Fibroblast of lung (primary cell): Measurements from ENCODE around the gene KMT2A. TPM values are rescaled to one million over a fixed set of nuclear protein-coding genes. Genes with fewer than 3 reads are reported as not detected.
A peak's percentile ranks its signal among the peaks of the same experiment; 100 is the strongest.

Experiments used
- DNase-seq, 2 donors: peaks; one replicate each; pipeline versions ENCODE4 v3.0.0 to v3.0.0-alpha.2; 2010; ENCODE audit warnings: low read depth in 2 of 2
- H2AFZ ChIP-seq: 2 replicates; pipeline ENCODE4 v1.5.1; 2012; ENCODE audit warnings: low read length, control low read depth, inconsistent platforms
- H3K27ac ChIP-seq: 2 replicates; pipeline ENCODE4 v1.5.1; 2011; ENCODE audit warnings: low read length, control low read depth; ENCODE audit not compliant: insufficient read depth
- H3K27me3 ChIP-seq: 2 replicates; pipeline ENCODE4 v1.5.1; 2011; ENCODE audit warnings: mild to moderate bottlenecking, low read length; ENCODE audit not compliant: control insufficient read depth, insufficient read depth
- H3K36me3 ChIP-seq: 2 replicates; pipeline ENCODE4 v1.5.1; 2011; ENCODE audit warnings: low read length; ENCODE audit not compliant: control insufficient read depth, insufficient read depth
- H3K4me1 ChIP-seq: 2 replicates; pipeline ENCODE4 v1.5.1; 2011; ENCODE audit warnings: low read length; ENCODE audit not compliant: control insufficient read depth, insufficient read depth; ENCODE audit errors: extremely low read depth
- H3K4me2 ChIP-seq: 2 replicates; pipeline ENCODE4 v1.5.1; 2011; ENCODE audit warnings: low read length, control low read depth; ENCODE audit not compliant: insufficient read depth; ENCODE audit errors: extremely low read depth
- H3K4me3 ChIP-seq, 4 experiments: fragments of 200-600 bp in 1 of 4; sonication (generic) in 1 of 4; replicated peaks in 1 of 4; 2 replicates each; pipeline ENCODE4 v1.5.1; 2011 to 2016; ENCODE audit warnings: low read length in 4 of 4, low read depth in 3 of 4, mild to moderate bottlenecking in 3 of 4, control low read depth in 2 of 4, inconsistent platforms in 1 of 4, mixed read lengths in 1 of 4; ENCODE audit not compliant: insufficient read depth in 1 of 4; ENCODE audit errors: control extremely low read depth in 1 of 4
- H3K79me2 ChIP-seq: 2 replicates; pipeline ENCODE4 v1.5.1; 2012; ENCODE audit warnings: mild to moderate bottlenecking, low read length, inconsistent platforms; ENCODE audit not compliant: control insufficient read depth, insufficient read depth
- H3K9ac ChIP-seq: 2 replicates; pipeline ENCODE4 v1.5.1; 2011; ENCODE audit warnings: mild to moderate bottlenecking, low read length, control low read depth; ENCODE audit not compliant: insufficient read depth
- H3K9me3 ChIP-seq: 2 replicates; pipeline ENCODE4 v1.5.1; 2012; ENCODE audit warnings: low read depth, low read length; ENCODE audit not compliant: control insufficient read depth, insufficient read depth
- H4K20me1 ChIP-seq: 2 replicates; pipeline ENCODE4 v1.5.1; 2011; ENCODE audit warnings: low read length; ENCODE audit not compliant: control insufficient read depth, insufficient read depth; ENCODE audit errors: extremely low read depth
- CTCF ChIP-seq, 2 donors: IDR thresholded peaks in 1 of 2; conservative IDR thresholded peaks in 1 of 2; 1 replicate in 1 of 2; 2 replicates in 1 of 2; pipeline ENCODE4 v1.5.1; 2011 to 2012; ENCODE audit warnings: low read length in 2 of 2, control low read depth in 1 of 2, inconsistent platforms in 1 of 2, low read depth in 1 of 2, mild to moderate bottlenecking in 1 of 2
- EZH2 ChIP-seq: IDR thresholded peaks from 2 replicates; pipeline ENCODE4 v1.5.1; 2012; ENCODE audit warnings: low read length, control low read depth, mild to moderate bottlenecking; ENCODE audit errors: missing control alignments
- polyA plus RNA-seq, 2 donors: library from polyadenylated mRNA; depleted of rRNA in 1 of 2; stranded (reverse) in 1 of 2; unstranded in 1 of 2; fragments of >200 nt; gene quantifications; 2 replicates each; pipeline ENCODE4 v1.2.1, GENCODE V29; 2011 to 2012; ENCODE audit warnings: missing spikeins in 1 of 2
- total RNA-seq: library from RNA; depleted of rRNA; stranded (reverse); fragments of >200 nt; gene quantifications from 2 replicates; pipeline ENCODE4 v1.2.1, GENCODE V29; 2014

Gene KMT2A
- total and polyA plus RNA-seq, 2 donors (not counting 1 experiment from before 2014, with no cell fraction given): 17.1 to 33.4 TPM

- Histone ChIP-seq H3K27ac (no peak overlapping the region), H3K27me3 (no peaks in the 10 kb centered on the region), H3K4me2 (no peak overlapping the region), H4K20me1 (no peaks in the 10 kb centered on the region), H2AFZ (no peak overlapping the region), H3K9me3 (no peaks in the 10 kb centered on the region), H3K4me3 (no peak overlapping the region), H3K9ac (no peak overlapping the region), H3K36me3 (peaks cover 18% of the 10 kb centered on the region), H3K79me2 (no peaks in the 10 kb centered on the region), H3K4me1 (no peaks in the 10 kb centered on the region)
- DNase-seq: no peak
- TF ChIP-seq EZH2 (no peak), CTCF (conservative IDR thresholded peaks at IDR 0.05 in 1 of 2, IDR thresholded peaks at IDR 0.05 in 1 of 2; ENCODE audit: low read depth in 1 of 2, low read length in 2 of 2) (no peak)
These were observed 54.7 kb downstream of the KMT2A start for GRCh38 chr11:118491041-118491440.

- Histone ChIP-seq H3K4me3 (no peak overlapping the region), H3K9me3 (no peaks in the 10 kb centered on the region), H2AFZ (no peak overlapping the region), H3K4me2 (no peak overlapping the region), H4K20me1 (no peaks in the 10 kb centered on the region), H3K79me2 (no peaks in the 10 kb centered on the region), H3K36me3 (peaks cover 25% of the 10 kb centered on the region), H3K9ac (no peak overlapping the region), H3K27me3 (no peaks in the 10 kb centered on the region), H3K4me1 (no peaks in the 10 kb centered on the region), H3K27ac (no peak overlapping the region)
- TF ChIP-seq CTCF (conservative IDR thresholded peaks at IDR 0.05 in 1 of 2, IDR thresholded peaks at IDR 0.05 in 1 of 2; ENCODE audit: low read depth in 1 of 2, low read length in 2 of 2): no peak
- no peak for TF ChIP-seq EZH2
- DNase-seq: peak; percentile 39 to 82
These were observed 61.5 kb downstream of the KMT2A start for GRCh38 chr11:118497831-118498230.

GRCh38 chr11:118503216-118503615 lies 66.9 kb downstream of the KMT2A start:
- no peak for TF ChIP-seq CTCF (conservative IDR thresholded peaks at IDR 0.05 in 1 of 2, IDR thresholded peaks at IDR 0.05 in 1 of 2; ENCODE audit: low read depth in 1 of 2, low read length in 2 of 2)
- no peak for TF ChIP-seq EZH2
- Histone ChIP-seq H3K4me3 (no peak overlapping the region), H3K36me3 (peaks cover 25% of the 10 kb centered on the region), H3K9me3 (no peaks in the 10 kb centered on the region), H3K4me2 (no peak overlapping the region), H2AFZ (no peak overlapping the region), H3K27me3 (no peaks in the 10 kb centered on the region), H3K4me1 (no peaks in the 10 kb centered on the region), H3K79me2 (no peaks in the 10 kb centered on the region), H3K9ac (no peak overlapping the region), H3K27ac (no peak overlapping the region), H4K20me1 (no peaks in the 10 kb centered on the region)
- DNase-seq: no peak
